A549 (cell line): Measurements from ENCODE around the gene CLDN11.

Experiments
- CBX8 ChIP-seq: fragments of 200-600 bp; sonication (generic); IDR thresholded peaks from 2 replicates; pipeline ENCODE4 v1.6.1; 2016
- CEBPB ChIP-seq, 2 experiments: fragments of >200 bp in 1 of 2; sonication (Bioruptor Twin) in 1 of 2; formaldehyde crosslinking in 1 of 2; IDR thresholded peaks; 2 replicates each; pipeline ENCODE4 v1.6.1; 2012 to 2016
- EP300 ChIP-seq, 2 experiments: fragments of >200 bp; sonication (Bioruptor Twin); formaldehyde crosslinking; IDR thresholded peaks; 2 replicates in 1 of 2; 3 replicates in 1 of 2; pipeline ENCODE4 v1.6.1; 2016 to 2017
- ESRRA ChIP-seq: fragments of 150-350 bp; IDR thresholded peaks from 2 replicates; pipeline ENCODE4 v1.6.1; 2014; ENCODE audit warnings: mild to moderate bottlenecking, low read length, borderline replicate concordance
- GATA3 ChIP-seq: IDR thresholded peaks from 2 replicates; pipeline ENCODE4 v1.6.1; 2012; ENCODE audit warnings: borderline replicate concordance
- KDM5A ChIP-seq: fragments of 200-600 bp; sonication (generic); IDR thresholded peaks from 2 replicates; pipeline ENCODE4 v1.6.1; 2016; ENCODE audit warnings: antibody characterized with exemption, mild to moderate bottlenecking
- POLR2A ChIP-seq: IDR thresholded peaks from 2 replicates; pipeline ENCODE4 v1.6.1; 2012; ENCODE audit warnings: mild to moderate bottlenecking, low read length
- RAD21 ChIP-seq, 2 experiments: fragments of >200 bp in 1 of 2; sonication (Bioruptor Twin) in 1 of 2; formaldehyde crosslinking in 1 of 2; IDR thresholded peaks in 1 of 2; conservative IDR thresholded peaks in 1 of 2; 2 replicates in 1 of 2; 3 replicates in 1 of 2; pipeline ENCODE4 v1.6.1; 2012 to 2018; ENCODE audit warnings: inconsistent platforms in 1 of 2
- RFX5 ChIP-seq: fragments of 450-650 bp; IDR thresholded peaks from 2 replicates; pipeline ENCODE4 v1.7.1; 2014; ENCODE audit warnings: antibody characterized with exemption, mild to moderate bottlenecking, moderate library complexity
- ZSCAN20 ChIP-seq: fragments of 250-450 bp; sonication (Bioruptor Pico); IDR thresholded peaks from 2 replicates; pipeline ENCODE4 v1.8.0; 2022; ENCODE audit warnings: mild to moderate bottlenecking, moderate library complexity
- TF ChIP-seq, protein P1 (sequence below): fragments of >200 bp; sonication (Bioruptor Twin); formaldehyde crosslinking; IDR thresholded peaks from 3 replicates; pipeline ENCODE4 v1.5.1; 2016
- TF ChIP-seq, protein P2 (sequence below): IDR thresholded peaks from 2 replicates; pipeline ENCODE4 v1.6.1; 2012

DNA sequence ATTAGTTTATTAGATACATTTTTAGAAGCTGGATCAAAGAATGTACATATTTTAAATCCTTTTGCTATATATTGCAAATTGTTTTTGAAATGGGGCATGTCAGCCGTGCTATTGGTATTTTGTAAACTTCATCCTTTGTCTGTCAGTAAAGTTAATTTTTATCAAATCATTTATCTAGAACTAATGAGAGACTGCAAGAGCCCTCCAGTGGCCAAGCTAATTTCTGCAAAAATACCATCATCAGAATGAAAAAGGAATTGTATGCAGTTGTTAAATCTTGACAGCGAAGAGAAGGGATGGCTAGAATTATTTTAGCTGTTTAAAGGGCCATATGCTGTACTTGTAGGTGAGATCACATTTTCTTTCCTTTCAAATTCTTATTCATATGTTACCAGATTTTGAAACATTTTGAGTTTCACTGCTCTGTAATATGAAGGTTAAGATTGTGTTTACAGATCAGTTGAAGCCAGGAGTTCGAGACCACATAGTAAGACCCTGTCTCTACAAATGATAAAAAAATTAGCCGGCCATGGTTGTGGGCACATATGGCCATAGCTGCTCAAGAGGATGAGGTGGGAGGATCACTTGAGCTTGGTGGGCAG is 8.1 kb upstream of the CLDN11 start:
- TF ChIP-seq ZSCAN20 (CRISPR knock-in tag) (no peak), GATA3 (peak; percentile 38; the same call in 1 of the 2 replicates), CBX8 (no peak), KDM5A (no peak), POLR2A (no peak), ESRRA (no peak), RAD21 (conservative IDR thresholded peaks at IDR 0.05 in 1 of 2, IDR thresholded peaks at IDR 0.05 in 1 of 2) (peak; percentile 76 to 82), EP300 (IDR thresholded peaks at IDR 0.05) (no peak), CEBPB (IDR thresholded peaks at IDR 0.05) (no peak), RFX5 (no peak)
- TF ChIP-seq, protein P1, sequence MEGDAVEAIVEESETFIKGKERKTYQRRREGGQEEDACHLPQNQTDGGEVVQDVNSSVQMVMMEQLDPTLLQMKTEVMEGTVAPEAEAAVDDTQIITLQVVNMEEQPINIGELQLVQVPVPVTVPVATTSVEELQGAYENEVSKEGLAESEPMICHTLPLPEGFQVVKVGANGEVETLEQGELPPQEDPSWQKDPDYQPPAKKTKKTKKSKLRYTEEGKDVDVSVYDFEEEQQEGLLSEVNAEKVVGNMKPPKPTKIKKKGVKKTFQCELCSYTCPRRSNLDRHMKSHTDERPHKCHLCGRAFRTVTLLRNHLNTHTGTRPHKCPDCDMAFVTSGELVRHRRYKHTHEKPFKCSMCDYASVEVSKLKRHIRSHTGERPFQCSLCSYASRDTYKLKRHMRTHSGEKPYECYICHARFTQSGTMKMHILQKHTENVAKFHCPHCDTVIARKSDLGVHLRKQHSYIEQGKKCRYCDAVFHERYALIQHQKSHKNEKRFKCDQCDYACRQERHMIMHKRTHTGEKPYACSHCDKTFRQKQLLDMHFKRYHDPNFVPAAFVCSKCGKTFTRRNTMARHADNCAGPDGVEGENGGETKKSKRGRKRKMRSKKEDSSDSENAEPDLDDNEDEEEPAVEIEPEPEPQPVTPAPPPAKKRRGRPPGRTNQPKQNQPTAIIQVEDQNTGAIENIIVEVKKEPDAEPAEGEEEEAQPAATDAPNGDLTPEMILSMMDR = peak; percentile 77
- TF ChIP-seq, protein P2, sequence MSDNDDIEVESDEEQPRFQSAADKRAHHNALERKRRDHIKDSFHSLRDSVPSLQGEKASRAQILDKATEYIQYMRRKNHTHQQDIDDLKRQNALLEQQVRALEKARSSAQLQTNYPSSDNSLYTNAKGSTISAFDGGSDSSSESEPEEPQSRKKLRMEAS = no peak
